Measurements from ENCODE around the gene TTC33. TPM values are rescaled to one million over a fixed set of nuclear protein-coding genes. Genes with fewer than 3 reads are reported as not detected.

Gene TTC33
- total and polyA plus RNA-seq, 2 experiments from 2014 or later, result 8.0 to 9.0 TPM

- no peaks in the 10 kb centered on the region for H3K9me3 ChIP-seq (ENCODE audit: low read depth)
- no peaks in the 10 kb centered on the region for H3F3A ChIP-seq (ENCODE audit: insufficient read depth)
- TF ChIP-seq EZH2phosphoT487 (IDR thresholded peaks at IDR 0.05; ENCODE audit: insufficient read depth, low read depth), result no peak
- no peak for TF ChIP-seq EZH2 (IDR thresholded peaks at IDR 0.05; ENCODE audit: insufficient read depth, poor library complexity, severe bottlenecking)
- no peaks in the 10 kb centered on the region for H3K27me3 ChIP-seq (replicated peaks; ENCODE audit: insufficient read depth)
- no peak overlapping the region for H3K27ac ChIP-seq
- no peak overlapping the region for H3K9ac ChIP-seq
- DNase-seq, result no peak
- H3K36me3 ChIP-seq (ENCODE audit: low read depth), result no peaks in the 10 kb centered on the region
- in situ Hi-C loops (cut with MboI), result no loop called here
- WGBS, 2 experiments (ENCODE audit: low coverage in 1 of 2, low lambda C conversion rate in 2 of 2, missing lambda C conversion rate in 2 of 2), result 60 to 63% methylated on average over 4 of the region's 4 CpGs
- no peaks in the 10 kb centered on the region for H4K20me1 ChIP-seq (ENCODE audit: insufficient read depth)
- no peak overlapping the region for H2AFZ ChIP-seq
- no peak overlapping the region for H3K4me2 ChIP-seq (ENCODE audit: unreplicated experiment)
- no peak overlapping the region for H3K4me3 ChIP-seq
- H3K79me2 ChIP-seq (ENCODE audit: insufficient read depth), result no peaks in the 10 kb centered on the region
- H3K4me1 ChIP-seq (ENCODE audit: insufficient read depth), result no peaks in the 10 kb centered on the region
- peaks cover 3% of the 10 kb centered on the region for H3K9me2 ChIP-seq (ENCODE audit: insufficient read depth)
These were observed 240.3 kb downstream of the TTC33 start for GRCh38 chr5:40515476-40515875.

DNA sequence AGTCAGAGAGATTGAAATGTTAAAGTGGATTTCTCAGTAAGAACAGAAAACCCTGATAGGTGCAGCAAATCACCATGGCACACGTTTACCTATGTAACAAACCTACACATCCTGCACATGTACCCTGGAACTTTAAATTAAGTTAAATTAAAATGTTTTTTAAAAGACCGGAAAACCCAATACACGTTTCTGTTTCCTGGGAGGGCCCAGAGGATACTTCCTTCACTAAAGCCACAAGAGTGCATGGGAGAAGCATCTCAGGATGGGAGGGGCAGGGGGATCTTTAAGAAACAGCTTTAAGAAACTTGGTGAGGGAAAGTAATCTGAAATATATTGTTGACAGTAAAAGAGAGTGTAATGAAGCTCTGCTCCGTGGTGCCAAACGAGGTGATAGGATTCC is 240.8 kb downstream of the TTC33 start:
- 59 to 62% methylated on average over 5 of the region's 5 CpGs for WGBS, 2 experiments (ENCODE audit: low coverage in 1 of 2, low lambda C conversion rate in 2 of 2, missing lambda C conversion rate in 2 of 2)
- Histone ChIP-seq H3K36me3 (ENCODE audit: low read depth) (no peaks in the 10 kb centered on the region), H3K9ac (no peak overlapping the region), H3K9me2 (ENCODE audit: insufficient read depth) (peaks cover 3% of the 10 kb centered on the region), H4K20me1 (ENCODE audit: insufficient read depth) (no peaks in the 10 kb centered on the region), H3K4me2 (ENCODE audit: unreplicated experiment) (no peak overlapping the region), H3F3A (ENCODE audit: insufficient read depth) (no peaks in the 10 kb centered on the region), H3K4me3 (no peak overlapping the region), H3K27ac (no peak overlapping the region), H3K4me1 (ENCODE audit: insufficient read depth) (no peaks in the 10 kb centered on the region), H3K27me3 (replicated peaks; ENCODE audit: insufficient read depth) (no peaks in the 10 kb centered on the region), H2AFZ (no peak overlapping the region), H3K9me3 (ENCODE audit: low read depth) (no peaks in the 10 kb centered on the region), H3K79me2 (ENCODE audit: insufficient read depth) (no peaks in the 10 kb centered on the region)
- no peak for DNase-seq
- in situ Hi-C loops (cut with MboI), result no loop called here
- TF ChIP-seq EZH2phosphoT487 (IDR thresholded peaks at IDR 0.05; ENCODE audit: insufficient read depth, low read depth) (no peak), EZH2 (IDR thresholded peaks at IDR 0.05; ENCODE audit: insufficient read depth, poor library complexity, severe bottlenecking) (no peak)

DNA sequence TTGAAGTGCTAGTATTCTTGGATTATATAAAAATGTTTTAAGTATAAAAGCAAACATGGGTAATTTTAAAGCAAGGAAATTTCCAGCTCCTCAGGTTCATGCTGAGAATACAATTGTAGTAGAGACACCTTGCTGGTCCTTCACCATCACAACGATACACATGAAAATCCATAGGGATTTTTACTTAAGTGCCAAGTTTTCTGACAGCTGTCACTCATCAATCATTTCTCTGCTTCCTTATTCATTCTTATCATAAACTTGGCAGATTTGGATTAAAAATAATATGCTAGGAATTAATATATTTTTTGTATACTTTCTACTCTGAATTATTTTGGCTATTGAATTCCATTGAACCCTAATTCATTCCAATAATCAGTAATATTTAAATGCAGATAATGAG is 244.0 kb downstream of the TTC33 start:
- no peaks in the 10 kb centered on the region for H3K9me2 ChIP-seq (ENCODE audit: insufficient read depth)
- H3K4me2 ChIP-seq (ENCODE audit: unreplicated experiment), result no peak overlapping the region
- no peaks in the 10 kb centered on the region for H3F3A ChIP-seq (ENCODE audit: insufficient read depth)
- no peaks in the 10 kb centered on the region for H3K79me2 ChIP-seq (ENCODE audit: insufficient read depth)
- H3K9me3 ChIP-seq (ENCODE audit: low read depth), result no peaks in the 10 kb centered on the region
- H2AFZ ChIP-seq, result no peak overlapping the region
- no peaks in the 10 kb centered on the region for H3K36me3 ChIP-seq (ENCODE audit: low read depth)
- no peak overlapping the region for H3K9ac ChIP-seq
- no peak overlapping the region for H3K4me3 ChIP-seq
- no peaks in the 10 kb centered on the region for H3K27me3 ChIP-seq (replicated peaks; ENCODE audit: insufficient read depth)
- TF ChIP-seq EZH2 (IDR thresholded peaks at IDR 0.05; ENCODE audit: insufficient read depth, poor library complexity, severe bottlenecking), result no peak
- TF ChIP-seq EZH2phosphoT487 (IDR thresholded peaks at IDR 0.05; ENCODE audit: insufficient read depth, low read depth), result no peak
- H4K20me1 ChIP-seq (ENCODE audit: insufficient read depth), result no peaks in the 10 kb centered on the region
- no peak for DNase-seq
- 59 to 72% methylated on average over 1 of the region's 1 CpG for WGBS, 2 experiments (ENCODE audit: low coverage in 1 of 2, low lambda C conversion rate in 2 of 2, missing lambda C conversion rate in 2 of 2)
- H3K27ac ChIP-seq, result no peak overlapping the region
- in situ Hi-C loops (cut with MboI), result no loop called here
- H3K4me1 ChIP-seq (ENCODE audit: insufficient read depth), result no peaks in the 10 kb centered on the region

DNA sequence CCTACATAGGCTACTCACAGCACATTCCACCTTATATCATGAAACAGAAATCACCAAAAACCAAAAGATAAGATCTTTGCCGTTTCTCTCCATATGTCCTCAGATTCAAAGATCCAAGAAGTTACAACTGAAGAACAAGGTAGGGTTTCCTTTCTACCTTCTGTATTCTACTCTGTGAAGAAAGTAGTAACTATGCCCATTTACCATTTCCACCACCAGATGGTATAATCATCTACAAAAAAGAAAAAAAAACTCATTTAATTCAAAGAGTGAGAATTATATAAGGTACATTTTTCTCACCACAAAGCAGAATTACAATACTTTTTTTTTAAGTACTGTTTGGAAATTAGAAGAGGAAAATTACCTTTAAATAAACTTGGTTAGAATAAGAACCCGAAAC is 248.7 kb downstream of the TTC33 start:
- no peaks in the 10 kb centered on the region for H3K4me1 ChIP-seq (ENCODE audit: insufficient read depth)
- TF ChIP-seq EZH2phosphoT487 (IDR thresholded peaks at IDR 0.05; ENCODE audit: insufficient read depth, low read depth) (no peak), EZH2 (IDR thresholded peaks at IDR 0.05; ENCODE audit: insufficient read depth, poor library complexity, severe bottlenecking) (no peak)
- no peak for DNase-seq
- no peak overlapping the region for H3K9ac ChIP-seq
- H4K20me1 ChIP-seq (ENCODE audit: insufficient read depth), result no peaks in the 10 kb centered on the region
- H3K4me2 ChIP-seq (ENCODE audit: unreplicated experiment), result no peak overlapping the region
- H3K79me2 ChIP-seq (ENCODE audit: insufficient read depth), result no peaks in the 10 kb centered on the region
- H3K9me2 ChIP-seq (ENCODE audit: insufficient read depth), result no peaks in the 10 kb centered on the region
- H3K27me3 ChIP-seq (replicated peaks; ENCODE audit: insufficient read depth), result no peaks in the 10 kb centered on the region
- no peak overlapping the region for H2AFZ ChIP-seq
- in situ Hi-C loops (cut with MboI), result no loop called here
- H3K27ac ChIP-seq, result no peak overlapping the region
- H3F3A ChIP-seq (ENCODE audit: insufficient read depth), result no peaks in the 10 kb centered on the region
- H3K36me3 ChIP-seq (ENCODE audit: low read depth), result no peaks in the 10 kb centered on the region
- no peaks in the 10 kb centered on the region for H3K9me3 ChIP-seq (ENCODE audit: low read depth)
- no peak overlapping the region for H3K4me3 ChIP-seq
- 46 to 48% methylated on average over 2 of the region's 2 CpGs for WGBS, 2 experiments (ENCODE audit: low coverage in 1 of 2, low lambda C conversion rate in 2 of 2, missing lambda C conversion rate in 2 of 2)

DNA sequence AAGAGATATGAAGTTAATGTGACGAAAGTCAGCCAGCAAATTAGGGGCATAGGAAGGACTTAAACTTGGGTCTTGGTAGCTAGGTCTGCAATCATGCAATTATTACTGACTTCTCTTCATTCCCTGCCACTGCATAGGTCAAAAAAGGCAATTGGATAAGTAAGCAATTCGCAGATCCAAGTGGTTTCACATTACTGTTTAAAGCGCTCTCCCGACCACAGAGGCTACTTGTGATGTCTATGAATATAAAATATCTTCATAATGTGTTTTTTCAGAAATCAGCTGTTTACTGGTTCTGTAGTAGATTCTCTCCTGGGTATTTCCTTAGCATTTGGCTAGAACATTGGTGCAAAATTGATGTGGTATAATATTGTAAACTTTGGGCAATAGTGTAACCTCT is 250.7 kb downstream of the TTC33 start:
- Histone ChIP-seq H3K27ac (no peak overlapping the region), H3K79me2 (ENCODE audit: insufficient read depth) (no peaks in the 10 kb centered on the region), H3K9me3 (ENCODE audit: low read depth) (no peaks in the 10 kb centered on the region), H3K9ac (no peak overlapping the region), H3F3A (ENCODE audit: insufficient read depth) (no peaks in the 10 kb centered on the region), H4K20me1 (ENCODE audit: insufficient read depth) (no peaks in the 10 kb centered on the region), H2AFZ (no peak overlapping the region), H3K9me2 (ENCODE audit: insufficient read depth) (no peaks in the 10 kb centered on the region), H3K4me2 (ENCODE audit: unreplicated experiment) (no peak overlapping the region), H3K27me3 (replicated peaks; ENCODE audit: insufficient read depth) (no peaks in the 10 kb centered on the region), H3K4me3 (no peak overlapping the region), H3K36me3 (ENCODE audit: low read depth) (no peaks in the 10 kb centered on the region), H3K4me1 (ENCODE audit: insufficient read depth) (no peaks in the 10 kb centered on the region)
- in situ Hi-C loops (cut with MboI), result no loop called here
- TF ChIP-seq EZH2phosphoT487 (IDR thresholded peaks at IDR 0.05; ENCODE audit: insufficient read depth, low read depth) (no peak), EZH2 (IDR thresholded peaks at IDR 0.05; ENCODE audit: insufficient read depth, poor library complexity, severe bottlenecking) (no peak)
- 86 to 90% methylated on average over 4 of the region's 4 CpGs for WGBS, 2 experiments (ENCODE audit: low coverage in 1 of 2, low lambda C conversion rate in 2 of 2, missing lambda C conversion rate in 2 of 2)
- DNase-seq, result no peak

All from GM23248 (cell line).